Activated T-cell treated with anti-CD3 and anti-CD28 coated beads, Interleukin-2, amount 50 U/mL, for 72 hours (primary cell): ENCODE data around the gene CARMIL1. TPM values are rescaled to one million over a fixed set of nuclear protein-coding genes. Genes with fewer than 3 reads are reported as not detected.

ENCODE experiments used
- ATAC-seq, 2 donors: fragments of 150-1000 bp; cut with Tn5 transposase; replicated peaks in 1 of 2; 2 replicates each; pipeline ENCODE4 v1.10.0; 2021; ENCODE audit warnings: moderate library complexity in 2 of 2, mild to moderate bottlenecking in 1 of 2
- DNase-seq, 2 donors: peaks; one replicate each; pipeline ENCODE4 v3.0.0; 2021 to 2022; ENCODE audit warnings: mixed read lengths in 1 of 2
- H3K27ac Mint-ChIP-seq: one replicate; pipeline ENCODE4 v1.8.0; 2022; ENCODE audit warnings: mild to moderate bottlenecking, moderate library complexity, mixed read lengths
- H3K27me3 Mint-ChIP-seq: one replicate; pipeline ENCODE4 v1.8.0; 2022; ENCODE audit warnings: low read depth, mixed read lengths
- H3K36me3 Mint-ChIP-seq, 2 donors: one replicate each; pipeline ENCODE4 v1.8.0; 2022; ENCODE audit warnings: mixed read lengths in 2 of 2, mild to moderate bottlenecking in 1 of 2; ENCODE audit not compliant: insufficient read depth in 2 of 2
- H3K4me1 Mint-ChIP-seq: one replicate; pipeline ENCODE4 v1.8.0; 2022; ENCODE audit warnings: low read depth, mixed read lengths
- H3K4me3 Mint-ChIP-seq, 2 donors: one replicate each; pipeline ENCODE4 v1.8.0; 2022; ENCODE audit warnings: mild to moderate bottlenecking in 2 of 2, mixed read lengths in 2 of 2, moderate library complexity in 2 of 2
- H3K9me3 Mint-ChIP-seq, 2 donors: one replicate each; pipeline ENCODE4 v1.8.0; 2022; ENCODE audit warnings: mixed read lengths in 2 of 2
- total RNA-seq, 2 donors: library from RNA; stranded (reverse); gene quantifications; one replicate each; pipeline ENCODE4 v1.2.3, GENCODE V29; 2022

The CARMIL1 gene
- total RNA-seq, 2 donors from 2014 or later = 5.0 to 5.6 TPM

- Mint-ChIP-seq H3K4me1 (peaks cover 4% of the 10 kb centered on the region), H3K27ac (no peak overlapping the region), H3K36me3 (no peaks in the 10 kb centered on the region), H3K27me3 (no peaks in the 10 kb centered on the region), H3K9me3 (no peaks in the 10 kb centered on the region), H3K4me3 (no peak overlapping the region)
- no peak for ATAC-seq
- no peak for DNase-seq
These were observed 43.5 kb downstream of the CARMIL1 start for GRCh38 chr6:25322692-25323091.

- Mint-ChIP-seq H3K9me3 (no peaks in the 10 kb centered on the region), H3K27ac (no peak overlapping the region), H3K36me3 (no peaks in the 10 kb centered on the region), H3K4me1 (no peaks in the 10 kb centered on the region), H3K27me3 (no peaks in the 10 kb centered on the region), H3K4me3 (no peak overlapping the region)
- no peak for ATAC-seq
- DNase-seq = no peak
These were observed 45.0 kb downstream of the CARMIL1 start for GRCh38 chr6:25324066-25324762.

- no peak overlapping the region for H3K27ac Mint-ChIP-seq
- no peaks in the 10 kb centered on the region for H3K36me3 Mint-ChIP-seq
- peaks cover 13% of the 10 kb centered on the region for H3K4me1 Mint-ChIP-seq
- ATAC-seq (no peak), DNase-seq (no peak)
- no peak overlapping the region for H3K4me3 Mint-ChIP-seq
- no peaks in the 10 kb centered on the region for H3K27me3 Mint-ChIP-seq
- no peaks in the 10 kb centered on the region for H3K9me3 Mint-ChIP-seq
These were observed 47.0 kb downstream of the CARMIL1 start for GRCh38 chr6:25326126-25326525.

- H3K27me3 Mint-ChIP-seq = no peaks in the 10 kb centered on the region
- no peaks in the 10 kb centered on the region for H3K9me3 Mint-ChIP-seq
- DNase-seq = no peak
- H3K4me3 Mint-ChIP-seq = no peak overlapping the region
- H3K36me3 Mint-ChIP-seq = no peaks in the 10 kb centered on the region
- H3K27ac Mint-ChIP-seq = no peak overlapping the region
- no peak for ATAC-seq
- H3K4me1 Mint-ChIP-seq = peaks cover 13% of the 10 kb centered on the region
These were observed 47.8 kb downstream of the CARMIL1 start for GRCh38 chr6:25326960-25327359.

- DNase-seq (no peak), ATAC-seq (no peak)
- H3K36me3 Mint-ChIP-seq = no peaks in the 10 kb centered on the region
- H3K27me3 Mint-ChIP-seq = no peaks in the 10 kb centered on the region
- H3K4me3 Mint-ChIP-seq = no peak overlapping the region
- no peaks in the 10 kb centered on the region for H3K9me3 Mint-ChIP-seq
- H3K4me1 Mint-ChIP-seq = peaks cover 13% of the 10 kb centered on the region
- H3K27ac Mint-ChIP-seq = no peak overlapping the region
These were observed 48.3 kb downstream of the CARMIL1 start for GRCh38 chr6:25327432-25327831.

GRCh38 chr6:25329161-25329817, 50.1 kb downstream of the CARMIL1 start:
- Mint-ChIP-seq H3K27me3 (no peaks in the 10 kb centered on the region), H3K4me1 (peaks cover 13% of the 10 kb centered on the region), H3K27ac (no peak overlapping the region), H3K36me3 (no peaks in the 10 kb centered on the region), H3K9me3 (no peaks in the 10 kb centered on the region), H3K4me3 (no peak overlapping the region)
- DNase-seq (no peak), ATAC-seq (no peak)

- Mint-ChIP-seq H3K4me3 (no peak overlapping the region), H3K27me3 (no peaks in the 10 kb centered on the region), H3K27ac (no peak overlapping the region), H3K4me1 (peaks cover 13% of the 10 kb centered on the region), H3K9me3 (no peaks in the 10 kb centered on the region), H3K36me3 (no peaks in the 10 kb centered on the region)
- DNase-seq (no peak), ATAC-seq (no peak)
These were observed 50.8 kb downstream of the CARMIL1 start for GRCh38 chr6:25329982-25330381.

- DNase-seq = no peak
- no peak for ATAC-seq
- Mint-ChIP-seq H3K27ac (no peak overlapping the region), H3K4me3 (no peak overlapping the region), H3K36me3 (no peaks in the 10 kb centered on the region), H3K4me1 (peaks cover 15% of the 10 kb centered on the region), H3K27me3 (no peaks in the 10 kb centered on the region), H3K9me3 (no peaks in the 10 kb centered on the region)
These were observed 51.9 kb downstream of the CARMIL1 start for GRCh38 chr6:25330796-25331685.

GRCh38 chr6:25332165-25332564, 53.0 kb downstream of the CARMIL1 start:
- no peaks in the 10 kb centered on the region for H3K36me3 Mint-ChIP-seq
- H3K4me1 Mint-ChIP-seq = peaks cover 18% of the 10 kb centered on the region
- no peaks in the 10 kb centered on the region for H3K9me3 Mint-ChIP-seq
- H3K27me3 Mint-ChIP-seq = no peaks in the 10 kb centered on the region
- no peak overlapping the region for H3K4me3 Mint-ChIP-seq
- DNase-seq (no peak), ATAC-seq (no peak)
- H3K27ac Mint-ChIP-seq = no peak overlapping the region

- Mint-ChIP-seq H3K9me3 (no peaks in the 10 kb centered on the region), H3K27me3 (no peaks in the 10 kb centered on the region), H3K4me3 (no peak overlapping the region), H3K36me3 (no peaks in the 10 kb centered on the region), H3K4me1 (peaks cover 18% of the 10 kb centered on the region), H3K27ac (no peak overlapping the region)
- DNase-seq = no peak
- ATAC-seq = no peak
These were observed 53.5 kb downstream of the CARMIL1 start for GRCh38 chr6:25332655-25333071.

- ATAC-seq (no peak), DNase-seq (no peak)
- no peaks in the 10 kb centered on the region for H3K36me3 Mint-ChIP-seq
- H3K4me3 Mint-ChIP-seq = no peak overlapping the region
- H3K27ac Mint-ChIP-seq = no peak overlapping the region
- H3K4me1 Mint-ChIP-seq = peaks cover 18% of the 10 kb centered on the region
- no peaks in the 10 kb centered on the region for H3K27me3 Mint-ChIP-seq
- no peaks in the 10 kb centered on the region for H3K9me3 Mint-ChIP-seq
These were observed 54.3 kb downstream of the CARMIL1 start for GRCh38 chr6:25333471-25333870.

- Mint-ChIP-seq H3K27ac (no peak overlapping the region), H3K4me3 (no peak overlapping the region), H3K9me3 (no peaks in the 10 kb centered on the region), H3K4me1 (peaks cover 15% of the 10 kb centered on the region), H3K27me3 (no peaks in the 10 kb centered on the region), H3K36me3 (no peaks in the 10 kb centered on the region)
- DNase-seq (no peak), ATAC-seq (no peak)
These were observed 55.6 kb downstream of the CARMIL1 start for GRCh38 chr6:25334793-25335192.

- H3K4me3 Mint-ChIP-seq = no peak overlapping the region
- H3K36me3 Mint-ChIP-seq = no peaks in the 10 kb centered on the region
These were observed 57.8 kb downstream of the CARMIL1 start for GRCh38 chr6:25336996-25337395.

More at GRCh38 chr6:25336996-25337395, 57.8 kb downstream of the CARMIL1 start:
- DNase-seq (no peak), ATAC-seq (no peak)
- Mint-ChIP-seq H3K27me3 (no peaks in the 10 kb centered on the region), H3K4me1 (peaks cover 4% of the 10 kb centered on the region), H3K9me3 (no peaks in the 10 kb centered on the region), H3K27ac (no peak overlapping the region)
